ENCODE data around the gene GTF2H2.
"Not testable (repeated sequence)": the region's sequence is repeated elsewhere in the genome, so short reads cannot be mapped to it uniquely, and the experiment has no call there.

Gene GTF2H2

GRCh38 chr5:71067262-71067928 lies at the start of gene GTF2H2:
Gene GTF2H2, minus strand, starts transcription at chr5:71067676. Its CDS starts 4,913 bp downstream, at chr5:71062763.
- not testable (repeated sequence) for DNase-seq (ENCODE audit: low spot score)

- DNase-seq (ENCODE audit: low spot score), result not testable (repeated sequence)
Measured at GRCh38 chr5:71109730-71110275, 42.3 kb upstream of the GTF2H2 start.

- not testable (repeated sequence) for DNase-seq (ENCODE audit: low spot score)
Measured at GRCh38 chr5:71099996-71100395, 32.5 kb upstream of the GTF2H2 start.

GRCh38 chr5:71097930-71098203 lies 30.4 kb upstream of the GTF2H2 start:
- not testable (repeated sequence) for DNase-seq (ENCODE audit: low spot score)

GRCh38 chr5:71097173-71097929 lies 29.9 kb upstream of the GTF2H2 start:
- DNase-seq (ENCODE audit: low spot score), result not testable (repeated sequence)

- DNase-seq (ENCODE audit: low spot score), result not testable (repeated sequence)
Measured at GRCh38 chr5:71089773-71090172, 22.3 kb upstream of the GTF2H2 start.

GRCh38 chr5:71088754-71089153 lies 21.3 kb upstream of the GTF2H2 start:
- DNase-seq (ENCODE audit: low spot score), result not testable (repeated sequence)

- not testable (repeated sequence) for DNase-seq (ENCODE audit: low spot score)
Measured at GRCh38 chr5:71086145-71086544, 18.7 kb upstream of the GTF2H2 start.

- DNase-seq (ENCODE audit: low spot score), result not testable (repeated sequence)
Measured at GRCh38 chr5:71084280-71085063, 17.0 kb upstream of the GTF2H2 start.

- not testable (repeated sequence) for DNase-seq (ENCODE audit: low spot score)
Measured at GRCh38 chr5:71082898-71083297, 15.4 kb upstream of the GTF2H2 start.

- not testable (repeated sequence) for DNase-seq (ENCODE audit: low spot score)
Measured at GRCh38 chr5:71082340-71082739, 14.9 kb upstream of the GTF2H2 start.

- not testable (repeated sequence) for DNase-seq (ENCODE audit: low spot score)
Measured at GRCh38 chr5:71061322-71061721, 6.2 kb downstream of the GTF2H2 start.

- DNase-seq (ENCODE audit: low spot score), result not testable (repeated sequence)
Measured at GRCh38 chr5:71059426-71059825, 8.1 kb downstream of the GTF2H2 start.

GRCh38 chr5:71044808-71045207 lies 22.7 kb downstream of the GTF2H2 start:
- DNase-seq (ENCODE audit: low spot score), result not testable (repeated sequence)

- DNase-seq (ENCODE audit: low spot score), result not testable (repeated sequence)
Measured at GRCh38 chr5:71044128-71044527, 23.3 kb downstream of the GTF2H2 start.

GRCh38 chr5:71031046-71031776 lies 36.3 kb downstream of the GTF2H2 start:
- not testable (repeated sequence) for DNase-seq (ENCODE audit: low spot score)

GRCh38 chr5:71025289-71025953 lies 42.1 kb downstream of the GTF2H2 start, which contains the start of gene NAIP:
Gene NAIP, minus strand, starts transcription at chr5:71025339. Its CDS starts 12,424 bp downstream, at chr5:71012915.
- not testable (repeated sequence) for DNase-seq (ENCODE audit: low spot score)

- DNase-seq (ENCODE audit: low spot score), result not testable (repeated sequence)
Measured at GRCh38 chr5:71020643-71021042, 46.8 kb downstream of the GTF2H2 start.

- DNase-seq (ENCODE audit: low spot score), result not testable (repeated sequence)
Measured at GRCh38 chr5:71018376-71019005, 49.0 kb downstream of the GTF2H2 start.

GRCh38 chr5:71014176-71014575 lies 53.3 kb downstream of the GTF2H2 start:
- DNase-seq (ENCODE audit: low spot score), result no peak
